Liver (tissue), 9 donors: ENCODE results near the gene TNPO3. TPM values are rescaled to one million over a fixed set of nuclear protein-coding genes. Genes with fewer than 3 reads are reported as not detected.

Experiments
- DNase-seq: peaks from one replicate; pipeline ENCODE4 v3.0.0-alpha.2; 2017; ENCODE audit warnings: low spot score
- H3K27ac ChIP-seq, 2 donors: one replicate each; pipeline ENCODE4 v1.7.0; 2013; ENCODE audit warnings: inconsistent platforms in 2 of 2, low read length in 2 of 2, control low read depth in 1 of 2, low read depth in 1 of 2, mild to moderate bottlenecking in 1 of 2
- H3K27me3 ChIP-seq, 4 donors: one replicate each; pipeline versions ENCODE4 v1.6.1 to v1.7.0; 2013; ENCODE audit warnings: low read length in 3 of 4, inconsistent platforms in 1 of 4, mild to moderate bottlenecking in 1 of 4, moderate library complexity in 1 of 4; ENCODE audit not compliant: control insufficient read depth in 4 of 4, insufficient read depth in 4 of 4
- H3K36me3 ChIP-seq, 4 donors: one replicate each; pipeline versions ENCODE4 v1.6.1 to v1.7.0; 2013; ENCODE audit warnings: low read length in 3 of 4, mild to moderate bottlenecking in 3 of 4, low read depth in 1 of 4, moderate library complexity in 1 of 4; ENCODE audit not compliant: control insufficient read depth in 4 of 4, insufficient read depth in 3 of 4
- H3K4me1 ChIP-seq, 4 donors: one replicate each; pipeline versions ENCODE4 v1.6.1 to v1.7.0; 2013; ENCODE audit warnings: low read length in 3 of 4, mild to moderate bottlenecking in 3 of 4, moderate library complexity in 1 of 4; ENCODE audit not compliant: control insufficient read depth in 4 of 4, insufficient read depth in 4 of 4
- H3K4me3 ChIP-seq, 3 donors: one replicate each; pipeline versions ENCODE4 v1.6.1 to v1.7.0; 2013; ENCODE audit warnings: low read length in 3 of 3, control low read depth in 1 of 3, low read depth in 1 of 3, mild to moderate bottlenecking in 1 of 3
- H3K9ac ChIP-seq, 2 donors: one replicate each; pipeline ENCODE4 v1.7.0; 2013; ENCODE audit warnings: low read length in 2 of 2, mild to moderate bottlenecking in 2 of 2, moderate library complexity in 2 of 2, control low read depth in 1 of 2, low read depth in 1 of 2
- H3K9me3 ChIP-seq, 4 donors: one replicate each; pipeline versions ENCODE4 v1.6.1 to v1.7.0; 2013; ENCODE audit warnings: low read length in 3 of 4; ENCODE audit not compliant: control insufficient read depth in 4 of 4
- EGR1 ChIP-seq, 2 donors: IDR thresholded peaks; 2 replicates each; pipeline ENCODE4 v1.6.1; 2016 to 2018; ENCODE audit warnings: antibody characterized with exemption in 2 of 2, low read depth in 2 of 2
- FOXA1 ChIP-seq: IDR thresholded peaks from 2 replicates; pipeline ENCODE4 v1.6.1; 2016; ENCODE audit warnings: antibody characterized with exemption
- FOXA2 ChIP-seq: IDR thresholded peaks from 2 replicates; pipeline ENCODE4 v1.6.1; 2016; ENCODE audit warnings: antibody characterized with exemption
- GABPA ChIP-seq, 2 donors: IDR thresholded peaks in 1 of 2; conservative IDR thresholded peaks in 1 of 2; 2 replicates each; pipeline ENCODE4 v1.6.1; 2016; ENCODE audit warnings: antibody characterized with exemption in 2 of 2, mild to moderate bottlenecking in 1 of 2, moderate library complexity in 1 of 2
- HNF4A ChIP-seq, 2 donors: conservative IDR thresholded peaks; 2 replicates each; pipeline ENCODE4 v1.6.1; 2016; ENCODE audit warnings: antibody characterized with exemption in 2 of 2, mild to moderate bottlenecking in 2 of 2
- HNF4G ChIP-seq: IDR thresholded peaks from 2 replicates; pipeline ENCODE4 v1.6.1; 2016; ENCODE audit warnings: antibody characterized with exemption
- JUND ChIP-seq, 2 donors: IDR thresholded peaks; 2 replicates each; pipeline ENCODE4 v1.6.1; 2016; ENCODE audit warnings: antibody characterized with exemption in 2 of 2
- NR2F2 ChIP-seq: IDR thresholded peaks from 2 replicates; pipeline ENCODE4 v1.6.1; 2016; ENCODE audit warnings: antibody characterized with exemption
- RAD21 ChIP-seq, 2 donors: IDR thresholded peaks; 2 replicates each; pipeline ENCODE4 v1.6.1; 2016; ENCODE audit warnings: antibody characterized with exemption in 2 of 2, mild to moderate bottlenecking in 2 of 2
- RXRA ChIP-seq, 2 donors: IDR thresholded peaks; 2 replicates each; pipeline ENCODE4 v1.6.1; 2017 to 2018; ENCODE audit warnings: antibody characterized with exemption in 2 of 2, mild to moderate bottlenecking in 1 of 2
- SP1 ChIP-seq: IDR thresholded peaks from 2 replicates; pipeline ENCODE4 v1.6.1; 2018; ENCODE audit warnings: antibody characterized with exemption, mild to moderate bottlenecking
- YY1 ChIP-seq: IDR thresholded peaks from 2 replicates; pipeline ENCODE4 v1.6.1; 2016; ENCODE audit warnings: antibody characterized with exemption, mild to moderate bottlenecking
- WGBS: extraction: QIAGEN DNeasy Blood & Tissue Kit; methylation state at CpG from one replicate; pipeline ENCODE4 v1.1.7; 2013; 5-methylcytosine and 5-hydroxymethylcytosine counted together
- polyA plus RNA-seq, 2 donors: library from polyadenylated mRNA; stranded (reverse) in 1 of 2; unstranded in 1 of 2; fragments of 200-250 nt in 1 of 2; fragments of >200 nt in 1 of 2; fragmentation: Nextera tagmentation in 1 of 2; extraction: Ambion mirVana in 1 of 2; gene quantifications; one replicate each; pipeline versions ENCODE4 v1.2.1 to v1.2.3, GENCODE V29; 2013 to 2015
- total RNA-seq, 2 donors: library from RNA; depleted of rRNA; stranded (reverse); fragments of >200 nt; gene quantifications; one replicate each; pipeline ENCODE4 v1.2.3, GENCODE V29; 2014
- TF ChIP-seq, protein P1 (sequence below): IDR thresholded peaks from 2 replicates; pipeline ENCODE4 v1.6.1; 2016; ENCODE audit warnings: antibody characterized with exemption
- TF ChIP-seq, protein P2 (sequence below): fragments of 150-350 bp; IDR thresholded peaks from 2 replicates; pipeline ENCODE4 v1.5.1; 2017; ENCODE audit warnings: improper control_type of control experiment, low read depth, low read length; ENCODE audit not compliant: missing input control
- TF ChIP-seq, protein P3 (sequence below): IDR thresholded peaks from 2 replicates; pipeline ENCODE4 v1.6.1; 2016; ENCODE audit warnings: antibody characterized with exemption, mild to moderate bottlenecking
- donor health status: healthy.
- donor health status: healthy.
- donor health status: healthy.
- donor health status: healthy.
- donor health status: healthy.

The TNPO3 gene
- total and polyA plus RNA-seq, 4 donors, result 9.2 to 38.9 (median 20.0) TPM

DNA sequence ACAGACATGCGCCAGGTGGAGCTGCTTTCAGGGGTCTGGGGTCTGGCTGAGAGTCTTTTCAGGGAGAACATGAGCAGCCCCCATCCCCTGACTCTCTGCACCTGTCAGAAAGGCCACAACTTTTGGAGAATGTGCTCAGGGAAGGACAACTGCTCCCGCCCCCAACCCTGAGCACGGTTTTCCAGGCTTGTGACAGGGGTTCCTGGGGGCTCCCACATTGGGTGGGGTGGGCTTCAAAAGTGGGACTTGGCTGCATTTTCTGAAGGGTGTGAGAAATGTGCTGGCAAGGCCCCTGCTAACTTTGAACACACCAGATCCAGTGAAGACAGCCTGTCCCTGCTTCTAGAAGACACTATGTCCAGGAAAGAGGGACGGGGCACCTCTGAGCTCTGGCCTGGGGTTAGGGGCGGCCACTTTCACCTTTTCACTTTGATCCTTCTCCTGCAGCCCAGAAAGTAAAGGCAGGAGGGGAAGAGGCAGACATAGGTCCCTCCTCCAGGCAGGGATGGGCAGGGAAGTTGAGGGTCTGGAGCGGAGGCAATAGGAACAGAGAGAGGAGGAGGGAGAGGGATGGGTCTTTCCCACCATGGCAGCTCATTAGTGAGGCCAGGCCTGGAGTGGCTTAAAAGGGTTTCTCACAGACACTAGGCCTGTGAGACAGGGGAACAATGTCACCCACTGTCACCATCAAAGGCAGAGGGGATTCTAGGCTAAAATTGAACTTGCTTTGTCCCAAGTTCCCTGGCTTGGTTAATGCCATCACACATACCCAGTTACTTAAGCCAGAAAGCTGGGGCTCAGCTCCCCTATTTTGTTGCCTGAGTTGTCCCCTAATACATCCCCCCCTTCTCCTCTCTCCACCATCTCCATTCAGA lies 145.9 kb downstream of the TNPO3 start:
- Histone ChIP-seq H3K27me3 (no peaks in the 10 kb centered on the region), H3K4me1 (peaks cover 2 to 18% (median 4%) of the 10 kb centered on the region in 4 donors), H3K27ac (no peak overlapping the region), H3K9ac (no peak overlapping the region), H3K4me3 (no peak overlapping the region), H3K36me3 (no peaks in the 10 kb centered on the region), H3K9me3 (no peaks in the 10 kb centered on the region)
- DNase-seq, result no peak
- 91% methylated on average over 6 of the region's 6 CpGs for WGBS
- TF ChIP-seq SP1 (no peak), YY1 (no peak), HNF4A (conservative IDR thresholded peaks at IDR 0.05) (no peak), RAD21 (IDR thresholded peaks at IDR 0.05) (no peak), NR2F2 (no peak), GABPA (IDR thresholded peaks at IDR 0.05 in 1 of 2, conservative IDR thresholded peaks at IDR 0.05 in 1 of 2) (no peak), HNF4G (no peak), FOXA1 (no peak), JUND (IDR thresholded peaks at IDR 0.05) (no peak)
- TF ChIP-seq, protein P1, sequence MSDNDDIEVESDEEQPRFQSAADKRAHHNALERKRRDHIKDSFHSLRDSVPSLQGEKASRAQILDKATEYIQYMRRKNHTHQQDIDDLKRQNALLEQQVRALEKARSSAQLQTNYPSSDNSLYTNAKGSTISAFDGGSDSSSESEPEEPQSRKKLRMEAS, result no peak
- TF ChIP-seq, protein P2, sequence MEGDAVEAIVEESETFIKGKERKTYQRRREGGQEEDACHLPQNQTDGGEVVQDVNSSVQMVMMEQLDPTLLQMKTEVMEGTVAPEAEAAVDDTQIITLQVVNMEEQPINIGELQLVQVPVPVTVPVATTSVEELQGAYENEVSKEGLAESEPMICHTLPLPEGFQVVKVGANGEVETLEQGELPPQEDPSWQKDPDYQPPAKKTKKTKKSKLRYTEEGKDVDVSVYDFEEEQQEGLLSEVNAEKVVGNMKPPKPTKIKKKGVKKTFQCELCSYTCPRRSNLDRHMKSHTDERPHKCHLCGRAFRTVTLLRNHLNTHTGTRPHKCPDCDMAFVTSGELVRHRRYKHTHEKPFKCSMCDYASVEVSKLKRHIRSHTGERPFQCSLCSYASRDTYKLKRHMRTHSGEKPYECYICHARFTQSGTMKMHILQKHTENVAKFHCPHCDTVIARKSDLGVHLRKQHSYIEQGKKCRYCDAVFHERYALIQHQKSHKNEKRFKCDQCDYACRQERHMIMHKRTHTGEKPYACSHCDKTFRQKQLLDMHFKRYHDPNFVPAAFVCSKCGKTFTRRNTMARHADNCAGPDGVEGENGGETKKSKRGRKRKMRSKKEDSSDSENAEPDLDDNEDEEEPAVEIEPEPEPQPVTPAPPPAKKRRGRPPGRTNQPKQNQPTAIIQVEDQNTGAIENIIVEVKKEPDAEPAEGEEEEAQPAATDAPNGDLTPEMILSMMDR, result no peak
- TF ChIP-seq, protein P3, sequence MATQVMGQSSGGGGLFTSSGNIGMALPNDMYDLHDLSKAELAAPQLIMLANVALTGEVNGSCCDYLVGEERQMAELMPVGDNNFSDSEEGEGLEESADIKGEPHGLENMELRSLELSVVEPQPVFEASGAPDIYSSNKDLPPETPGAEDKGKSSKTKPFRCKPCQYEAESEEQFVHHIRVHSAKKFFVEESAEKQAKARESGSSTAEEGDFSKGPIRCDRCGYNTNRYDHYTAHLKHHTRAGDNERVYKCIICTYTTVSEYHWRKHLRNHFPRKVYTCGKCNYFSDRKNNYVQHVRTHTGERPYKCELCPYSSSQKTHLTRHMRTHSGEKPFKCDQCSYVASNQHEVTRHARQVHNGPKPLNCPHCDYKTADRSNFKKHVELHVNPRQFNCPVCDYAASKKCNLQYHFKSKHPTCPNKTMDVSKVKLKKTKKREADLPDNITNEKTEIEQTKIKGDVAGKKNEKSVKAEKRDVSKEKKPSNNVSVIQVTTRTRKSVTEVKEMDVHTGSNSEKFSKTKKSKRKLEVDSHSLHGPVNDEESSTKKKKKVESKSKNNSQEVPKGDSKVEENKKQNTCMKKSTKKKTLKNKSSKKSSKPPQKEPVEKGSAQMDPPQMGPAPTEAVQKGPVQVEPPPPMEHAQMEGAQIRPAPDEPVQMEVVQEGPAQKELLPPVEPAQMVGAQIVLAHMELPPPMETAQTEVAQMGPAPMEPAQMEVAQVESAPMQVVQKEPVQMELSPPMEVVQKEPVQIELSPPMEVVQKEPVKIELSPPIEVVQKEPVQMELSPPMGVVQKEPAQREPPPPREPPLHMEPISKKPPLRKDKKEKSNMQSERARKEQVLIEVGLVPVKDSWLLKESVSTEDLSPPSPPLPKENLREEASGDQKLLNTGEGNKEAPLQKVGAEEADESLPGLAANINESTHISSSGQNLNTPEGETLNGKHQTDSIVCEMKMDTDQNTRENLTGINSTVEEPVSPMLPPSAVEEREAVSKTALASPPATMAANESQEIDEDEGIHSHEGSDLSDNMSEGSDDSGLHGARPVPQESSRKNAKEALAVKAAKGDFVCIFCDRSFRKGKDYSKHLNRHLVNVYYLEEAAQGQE, result no peak

DNA sequence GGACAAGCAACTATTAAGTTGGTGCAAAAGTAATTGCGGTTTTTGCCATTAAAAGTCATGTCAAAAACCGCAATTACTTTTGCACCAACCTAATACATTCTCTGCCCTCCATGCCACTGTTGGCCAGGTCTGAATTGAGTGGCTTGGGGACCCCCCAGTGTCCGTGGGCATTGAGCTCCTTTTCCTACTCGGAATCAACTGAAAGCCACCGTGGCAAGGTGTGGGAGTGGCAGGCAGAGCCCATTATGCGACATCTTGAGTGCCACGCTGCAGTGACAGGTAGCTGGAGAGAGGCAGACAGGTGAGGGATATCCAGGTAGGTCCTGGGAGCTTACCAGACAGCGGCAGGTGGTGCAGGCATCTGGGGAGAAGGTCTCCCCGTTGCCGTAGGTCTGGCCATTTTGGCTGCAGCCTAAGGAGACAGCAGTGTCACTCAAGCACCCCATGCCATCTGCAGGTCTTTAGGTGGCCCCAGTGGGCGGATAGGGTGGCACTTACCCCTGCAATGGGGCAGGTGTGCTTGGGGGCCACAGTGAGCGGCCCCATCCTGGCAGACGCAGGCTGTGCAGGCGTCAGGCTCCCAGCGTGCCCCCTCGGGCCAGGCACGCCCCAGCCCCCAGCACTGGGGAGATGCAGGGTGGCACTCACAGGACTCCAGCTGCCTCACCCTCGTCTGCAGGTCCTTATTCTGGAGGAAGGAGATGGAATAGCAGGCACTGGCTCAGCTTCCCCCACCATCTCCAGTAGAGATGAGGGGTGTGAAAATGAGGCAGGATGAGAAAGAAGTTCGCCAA lies 147.9 kb downstream of the TNPO3 start:
- no peak for DNase-seq
- WGBS, result 89% methylated on average over 19 of the region's 19 CpGs

More for the DNA sequence above, 147.9 kb downstream of the TNPO3 start:
- H3K9me3 ChIP-seq, result no peaks in the 10 kb centered on the region
- no peaks in the 10 kb centered on the region for H3K27me3 ChIP-seq
- H3K4me1 ChIP-seq, result peaks cover 2 to 18% (median 4%) of the 10 kb centered on the region in 4 donors
- no peak overlapping the region for H3K4me3 ChIP-seq
- TF ChIP-seq EGR1 (IDR thresholded peaks at IDR 0.05; ENCODE audit: low read depth in 2 of 2) (no peak), FOXA1 (no peak), FOXA2 (no peak), RXRA (IDR thresholded peaks at IDR 0.05) (no peak), HNF4G (no peak), RAD21 (IDR thresholded peaks at IDR 0.05) (no peak)
- TF ChIP-seq, protein P2, result no peak
- H3K9ac ChIP-seq, result no peak overlapping the region
- no peaks in the 10 kb centered on the region for H3K36me3 ChIP-seq
- H3K27ac ChIP-seq, result no peak overlapping the region
